Stimulated activated CD4-positive, alpha-beta T cell treated with anti-CD3 and anti-CD28 coated beads, Interleukin-2, amount 100 ng/mL, for 4 hours (primary cell): ENCODE data around the gene HTT-AS.
A peak's percentile ranks its signal among the peaks of the same experiment; 100 is the strongest.
"Not testable (repeated sequence)": the region's sequence is repeated elsewhere in the genome, so short reads cannot be mapped to it uniquely, and the experiment has no call there.

Experiments
- DNase-seq: peaks from one replicate; pipeline ENCODE4 v3.0.0-alpha.2; 2020; ENCODE audit warnings: low read depth

HTT-AS gene

DNA sequence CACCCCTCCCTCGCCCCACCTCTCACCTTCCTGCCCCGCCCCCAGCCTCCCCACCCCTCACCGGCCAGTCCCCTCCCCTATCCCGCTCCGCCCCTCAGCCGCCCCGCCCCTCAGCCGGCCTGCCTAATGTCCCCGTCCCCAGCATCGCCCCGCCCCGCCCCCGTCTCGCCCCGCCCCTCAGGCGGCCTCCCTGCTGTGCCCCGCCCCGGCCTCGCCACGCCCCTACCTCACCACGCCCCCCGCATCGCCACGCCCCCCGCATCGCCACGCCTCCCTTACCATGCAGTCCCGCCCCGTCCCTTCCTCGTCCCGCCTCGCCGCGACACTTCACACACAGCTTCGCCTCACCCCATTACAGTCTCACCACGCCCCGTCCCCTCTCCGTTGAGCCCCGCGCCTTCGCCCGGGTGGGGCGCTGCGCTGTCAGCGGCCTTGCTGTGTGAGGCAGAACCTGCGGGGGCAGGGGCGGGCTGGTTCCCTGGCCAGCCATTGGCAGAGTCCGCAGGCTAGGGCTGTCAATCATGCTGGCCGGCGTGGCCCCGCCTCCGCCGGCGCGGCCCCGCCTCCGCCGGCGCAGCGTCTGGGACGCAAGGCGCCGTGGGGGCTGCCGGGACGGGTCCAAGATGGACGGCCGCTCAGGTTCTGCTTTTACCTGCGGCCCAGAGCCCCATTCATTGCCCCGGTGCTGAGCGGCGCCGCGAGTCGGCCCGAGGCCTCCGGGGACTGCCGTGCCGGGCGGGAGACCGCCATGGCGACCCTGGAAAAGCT lies at the start of gene HTT-AS, which contains the start of gene HTT:
Gene HTT-AS, minus strand, starts transcription at position 461 of the 768 bp plus-strand sequence.
Gene HTT, plus strand, starts transcription at position 604 of the 768 bp plus-strand sequence. Its CDS starts 145 bp downstream, at position 749.
- DNase-seq = peak; percentile 95

DNA sequence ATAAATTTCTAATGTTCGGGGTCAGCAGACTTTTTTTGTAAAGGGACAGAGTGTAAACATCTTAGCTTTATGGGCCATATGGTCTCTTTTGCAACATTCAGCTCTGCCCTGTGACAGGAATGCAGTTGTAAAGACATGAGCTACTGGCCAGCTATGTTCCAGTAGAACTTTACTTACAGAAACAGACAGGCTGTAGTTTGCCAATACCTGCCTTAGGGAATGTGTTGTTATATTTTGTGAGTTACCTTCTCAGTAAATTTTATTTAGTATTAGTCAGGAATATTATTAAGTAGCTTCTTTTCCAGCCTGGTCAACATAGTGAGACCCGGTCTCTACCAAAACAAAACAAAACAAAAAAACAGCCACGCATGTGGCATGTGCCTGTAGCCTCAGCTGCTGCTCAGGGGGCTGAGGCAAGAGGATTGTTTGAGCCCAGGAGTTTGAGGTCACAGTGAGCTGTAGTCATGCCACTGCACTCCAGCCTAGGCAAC lies 48.9 kb upstream of the HTT-AS start:
- no peak for DNase-seq

- no peak for DNase-seq
These were observed 47.8 kb upstream of the HTT-AS start for GRCh38 chr4:3122081-3122563.

DNA sequence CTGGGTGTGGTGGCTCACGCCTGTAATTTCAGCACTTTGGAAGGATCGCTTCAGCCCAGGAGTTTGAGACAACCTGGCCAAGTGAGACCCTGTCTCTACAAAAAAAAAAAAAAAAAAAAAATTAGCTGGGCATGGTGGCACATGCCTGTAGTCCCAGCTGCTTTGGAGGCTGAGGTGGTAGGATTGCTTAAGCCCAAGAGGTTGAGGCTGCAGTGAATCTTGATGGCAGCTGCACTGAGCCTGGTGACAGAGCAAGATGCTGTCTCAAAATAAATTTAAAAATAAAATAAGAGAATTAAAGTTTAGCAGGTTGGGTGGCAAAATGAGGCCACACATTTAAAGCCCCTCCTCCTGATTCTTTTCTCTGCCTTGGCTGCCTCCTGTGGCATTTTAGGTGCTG lies 47.3 kb upstream of the HTT-AS start:
- DNase-seq = no peak

DNA sequence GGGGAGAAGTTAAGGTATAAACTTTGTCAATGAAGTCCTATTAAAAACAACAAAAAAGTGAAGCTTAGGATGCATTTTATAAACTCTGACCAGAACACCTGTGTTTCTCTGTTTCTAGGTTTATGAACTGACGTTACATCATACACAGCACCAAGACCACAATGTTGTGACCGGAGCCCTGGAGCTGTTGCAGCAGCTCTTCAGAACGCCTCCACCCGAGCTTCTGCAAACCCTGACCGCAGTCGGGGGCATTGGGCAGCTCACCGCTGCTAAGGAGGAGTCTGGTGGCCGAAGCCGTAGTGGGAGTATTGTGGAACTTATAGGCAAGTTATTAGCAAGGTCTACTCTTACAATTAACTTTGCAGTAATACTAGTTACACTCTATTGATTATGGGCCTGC lies 46.8 kb upstream of the HTT-AS start:
- no peak for DNase-seq

DNA sequence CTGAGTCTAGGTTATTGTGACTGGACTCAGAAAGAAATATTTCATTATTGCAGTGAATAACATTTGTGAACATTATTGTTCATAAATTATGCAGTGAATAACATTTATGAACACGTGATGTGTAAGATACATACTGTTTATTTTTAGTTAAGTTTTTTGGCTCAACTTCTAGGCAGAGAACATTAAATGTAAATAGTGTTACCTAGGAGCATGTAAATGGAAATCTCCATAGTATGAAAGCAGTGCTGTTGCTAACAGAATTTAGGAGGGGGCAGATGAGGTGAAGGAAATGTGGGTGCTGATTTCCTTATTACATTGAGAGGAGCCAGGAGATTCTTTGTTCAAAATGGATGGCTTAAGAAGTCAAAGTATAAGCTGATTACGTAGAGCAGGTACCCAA lies 45.1 kb upstream of the HTT-AS start:
- no peak for DNase-seq

GRCh38 chr4:3118312-3118711 lies 44.0 kb upstream of the HTT-AS start:
- DNase-seq = no peak

- DNase-seq = no peak
These were observed 42.6 kb upstream of the HTT-AS start for GRCh38 chr4:3116955-3117354.

DNA sequence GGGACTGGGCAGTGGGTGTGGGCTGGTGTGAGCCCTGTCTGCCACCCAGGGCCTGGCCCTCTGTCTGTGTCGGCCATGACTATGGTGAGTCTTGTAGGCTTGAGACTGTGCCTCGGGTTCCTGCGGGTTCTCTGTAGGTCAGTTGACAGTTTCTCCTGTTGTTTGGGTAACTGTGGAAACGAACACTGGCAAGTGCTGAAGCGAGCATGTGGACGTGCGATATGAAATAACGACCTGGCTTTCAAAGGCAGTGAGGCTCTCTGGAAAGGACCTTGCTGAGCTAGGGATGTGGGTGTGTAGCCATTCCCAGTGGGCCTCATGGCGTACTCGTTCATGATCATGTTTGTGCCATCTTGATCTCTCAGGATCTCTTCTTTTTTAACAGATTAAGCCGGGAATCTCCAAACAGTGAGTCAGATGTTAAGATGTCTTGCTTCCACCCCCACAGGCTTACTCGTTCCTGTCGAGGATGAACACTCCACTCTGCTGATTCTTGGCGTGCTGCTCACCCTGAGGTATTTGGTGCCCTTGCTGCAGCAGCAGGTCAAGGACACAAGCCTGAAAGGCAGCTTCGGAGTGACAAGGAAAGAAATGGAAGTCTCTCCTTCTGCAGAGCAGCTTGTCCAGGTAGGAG lies 41.4 kb upstream of the HTT-AS start:
- no peak for DNase-seq

- no peak for DNase-seq
These were observed 40.0 kb upstream of the HTT-AS start for GRCh38 chr4:3114377-3114776.

DNA sequence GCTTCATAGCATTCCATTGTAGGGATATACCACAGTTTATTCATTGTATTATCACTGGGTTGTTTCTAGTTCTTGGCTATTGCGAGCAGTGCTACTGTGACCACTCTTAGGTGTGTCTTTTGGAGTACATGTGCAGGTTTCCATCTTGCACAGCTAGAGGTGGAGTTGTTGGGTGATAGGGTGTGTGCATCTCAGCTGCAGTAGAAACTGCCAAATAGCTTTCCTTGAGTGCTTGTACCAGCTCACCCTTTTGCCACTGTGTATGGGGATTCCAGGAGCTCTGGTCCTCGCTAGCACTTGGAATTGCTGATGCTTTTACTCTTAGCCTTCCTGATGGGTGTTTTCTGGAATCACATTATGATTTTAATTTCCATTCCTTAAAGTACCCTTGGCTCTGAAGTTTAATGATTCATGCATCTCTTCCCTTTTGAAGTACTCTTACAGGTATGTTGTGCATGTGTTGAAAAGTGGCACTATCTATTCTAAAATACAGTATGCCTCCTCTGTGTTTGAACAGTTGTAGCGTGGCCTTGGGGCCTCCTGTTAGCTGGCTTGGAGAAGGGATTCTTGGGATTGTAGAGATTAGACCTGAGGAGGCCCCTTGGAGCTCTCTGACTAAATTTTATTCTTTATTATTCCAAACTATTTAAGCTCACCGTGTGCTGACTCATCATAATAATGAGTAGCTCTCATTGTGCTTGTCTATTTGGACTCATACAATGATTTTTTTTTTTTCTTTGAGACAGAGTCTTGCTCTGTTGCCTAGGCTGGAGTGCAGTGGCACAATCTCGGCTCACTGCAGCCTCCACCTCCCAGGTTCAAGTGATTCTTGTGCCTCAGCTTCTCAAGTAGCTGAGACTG lies 38.5 kb upstream of the HTT-AS start:
- DNase-seq = no peak

DNA sequence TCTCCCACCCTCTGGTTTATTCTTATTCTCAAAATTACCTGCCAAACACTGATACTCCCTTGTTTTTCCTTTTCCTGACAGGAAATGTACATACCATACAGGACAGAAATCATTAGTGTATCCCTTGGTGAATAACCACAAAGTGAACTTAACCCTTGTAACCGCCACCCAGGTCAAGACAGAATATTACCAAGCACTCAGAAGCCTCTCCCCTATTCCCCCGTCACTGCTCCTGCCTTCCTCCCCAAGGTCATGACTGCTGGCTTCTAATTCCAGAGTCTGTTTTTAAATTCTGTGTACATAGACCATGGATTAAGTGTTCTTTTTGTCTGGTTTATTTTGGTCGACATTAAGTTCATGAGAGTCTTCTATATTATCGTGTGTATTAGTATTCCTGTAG lies 37.9 kb upstream of the HTT-AS start:
- no peak for DNase-seq

DNA sequence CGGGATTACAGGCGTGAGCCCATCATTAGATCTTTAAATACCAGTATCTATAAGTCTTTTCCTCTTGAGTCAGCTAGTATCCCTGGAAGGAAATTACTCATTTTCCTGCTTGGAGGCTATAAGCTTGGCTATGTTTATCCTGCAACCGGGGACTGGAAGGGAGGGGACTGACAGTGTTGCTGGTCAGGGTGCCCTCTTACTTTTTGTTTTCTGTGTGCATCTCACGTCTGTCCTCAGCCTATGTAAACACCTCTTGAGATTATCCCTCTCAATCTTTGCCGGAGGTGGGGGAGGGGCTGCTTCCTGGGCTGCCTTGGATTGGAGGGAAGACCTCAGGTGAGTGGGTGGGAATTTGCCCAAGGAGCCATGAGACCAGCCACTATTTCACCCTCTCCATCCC lies 37.1 kb upstream of the HTT-AS start:
- no peak for DNase-seq

DNA sequence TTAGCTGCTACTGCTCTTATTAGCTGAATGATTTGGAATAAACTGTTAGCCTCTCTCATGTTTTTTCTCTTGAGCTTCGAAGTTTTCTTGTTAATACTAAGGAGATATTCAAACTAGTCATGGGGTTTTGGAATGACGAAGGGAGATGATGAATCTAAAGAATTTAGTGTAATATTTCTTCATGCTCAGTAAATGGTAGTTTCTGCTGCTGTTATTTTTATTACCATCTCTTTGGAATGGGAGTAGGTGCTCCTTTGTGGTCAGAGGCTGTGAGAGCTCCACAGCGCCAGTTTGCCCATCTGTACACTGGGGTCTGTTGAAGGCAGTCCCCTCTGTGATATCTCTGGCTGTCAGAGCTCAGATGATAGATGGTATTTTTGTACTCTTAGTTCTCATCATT lies 33.9 kb upstream of the HTT-AS start:
- no peak for DNase-seq

DNA sequence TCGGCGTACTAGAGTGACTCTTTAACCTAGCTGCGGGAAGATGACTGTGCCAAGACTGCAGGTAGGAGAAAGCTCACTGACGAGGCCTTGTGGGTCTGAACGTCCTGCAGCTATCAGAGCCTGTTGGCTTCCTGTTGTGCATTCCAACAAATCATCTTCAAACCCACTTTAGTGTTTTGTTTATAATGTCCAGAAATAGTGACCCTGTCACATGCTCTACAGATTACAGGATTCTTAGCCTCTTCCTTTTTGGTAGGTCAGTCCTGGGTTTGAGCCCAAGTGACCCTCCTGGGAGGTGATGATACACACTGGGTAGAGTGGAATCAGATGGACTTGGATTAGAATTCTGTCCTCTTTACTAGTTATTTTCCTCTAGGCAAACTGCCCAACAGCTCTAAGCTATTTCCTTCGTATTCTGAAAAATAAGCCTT lies 33.4 kb upstream of the HTT-AS start:
- no peak for DNase-seq

- no peak for DNase-seq
These were observed 32.9 kb upstream of the HTT-AS start for GRCh38 chr4:3107271-3107670.

- DNase-seq = peak; percentile 86
These were observed 32.2 kb upstream of the HTT-AS start for GRCh38 chr4:3106339-3107186.

DNA sequence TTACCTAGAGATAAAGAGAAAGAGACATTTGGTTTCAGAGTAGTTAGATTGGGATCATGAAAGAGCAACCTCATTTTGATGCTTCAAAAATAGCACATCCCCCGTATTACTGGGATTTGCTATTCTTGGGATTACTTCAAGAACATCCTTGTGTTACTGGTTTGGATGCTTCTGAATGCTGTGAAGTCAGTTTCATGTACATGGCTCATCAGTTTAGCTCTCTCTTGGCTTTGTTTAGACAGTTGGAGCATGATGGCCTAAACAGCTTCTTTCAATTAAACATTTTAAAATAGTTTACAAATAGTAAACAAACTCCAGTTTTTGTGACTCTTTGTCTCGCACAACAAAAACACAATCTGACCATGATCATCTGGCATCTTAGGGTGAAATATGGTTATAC lies 24.0 kb upstream of the HTT-AS start:
- no peak for DNase-seq

DNA sequence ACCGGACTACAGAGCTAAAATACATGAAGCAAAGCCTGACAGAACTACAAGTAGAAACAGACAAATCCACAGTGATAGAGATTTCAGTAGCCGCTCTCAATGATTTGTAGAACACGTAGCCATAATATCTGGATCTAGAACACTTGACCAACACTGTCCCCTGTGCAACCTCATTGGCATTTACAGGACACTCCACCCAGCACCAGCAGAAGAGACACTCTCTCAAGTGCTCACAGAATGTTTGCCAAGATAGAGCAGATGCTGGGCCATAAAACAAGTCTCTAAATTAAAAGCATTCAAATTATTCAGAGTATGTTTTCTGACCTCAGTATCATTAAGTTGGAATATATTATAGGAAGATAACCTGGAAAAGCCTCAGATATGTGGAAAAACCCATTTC lies 21.9 kb upstream of the HTT-AS start:
- no peak for DNase-seq

GRCh38 chr4:3094701-3095100 lies 20.4 kb upstream of the HTT-AS start:
- not testable (repeated sequence) for DNase-seq

- DNase-seq = no peak
These were observed 17.1 kb upstream of the HTT-AS start for GRCh38 chr4:3091464-3091863.
